Mammary epithelial cell (primary cell): ENCODE data around the gene AQP9.

Experiments used
- CTCF ChIP-seq, 2 donors: IDR thresholded peaks in 1 of 2; conservative IDR thresholded peaks in 1 of 2; 2 replicates each; pipeline ENCODE4 v1.5.1; 2011 to 2012; ENCODE audit warnings: inconsistent platforms in 2 of 2, low read length in 2 of 2, mild to moderate bottlenecking in 2 of 2, control low read depth in 1 of 2, low read depth in 1 of 2; ENCODE audit not compliant: insufficient read depth in 1 of 2; ENCODE audit errors: extremely low read depth in 1 of 2
- EZH2 ChIP-seq: IDR thresholded peaks from 2 replicates; pipeline ENCODE4 v1.6.1; 2012; ENCODE audit warnings: low read length, inconsistent platforms, borderline replicate concordance

- no peak for TF ChIP-seq CTCF (conservative IDR thresholded peaks at IDR 0.05 in 1 of 2, IDR thresholded peaks at IDR 0.05 in 1 of 2; ENCODE audit: extremely low read depth in 1 of 2, insufficient read depth in 1 of 2, low read depth in 1 of 2, low read length in 2 of 2)
- no peak for TF ChIP-seq EZH2
These were observed 28.8 kb upstream of the AQP9 start for GRCh38 chr15:58109419-58109818.
